Thyroid gland (tissue), 4 donors: Measurements from ENCODE around the gene PGBD5.

Experiments
- CTCF ChIP-seq, 6 experiments: fragments of 200-600 bp in 3 of 6; fragments of 450-650 bp in 3 of 6; sonication (generic) in 3 of 6; IDR thresholded peaks; one replicate each; pipeline ENCODE4 v1.5.1; 2016 to 2019; ENCODE audit warnings: antibody characterized with exemption in 6 of 6, mild to moderate bottlenecking in 2 of 6, inconsistent platforms in 1 of 6, moderate library complexity in 1 of 6
- POLR2A ChIP-seq, 2 donors: fragments of 450-650 bp; IDR thresholded peaks; one replicate each; pipeline ENCODE4 v1.6.1; 2017; ENCODE audit warnings: antibody characterized with exemption in 2 of 2, mild to moderate bottlenecking in 2 of 2, moderate library complexity in 1 of 2

DNA sequence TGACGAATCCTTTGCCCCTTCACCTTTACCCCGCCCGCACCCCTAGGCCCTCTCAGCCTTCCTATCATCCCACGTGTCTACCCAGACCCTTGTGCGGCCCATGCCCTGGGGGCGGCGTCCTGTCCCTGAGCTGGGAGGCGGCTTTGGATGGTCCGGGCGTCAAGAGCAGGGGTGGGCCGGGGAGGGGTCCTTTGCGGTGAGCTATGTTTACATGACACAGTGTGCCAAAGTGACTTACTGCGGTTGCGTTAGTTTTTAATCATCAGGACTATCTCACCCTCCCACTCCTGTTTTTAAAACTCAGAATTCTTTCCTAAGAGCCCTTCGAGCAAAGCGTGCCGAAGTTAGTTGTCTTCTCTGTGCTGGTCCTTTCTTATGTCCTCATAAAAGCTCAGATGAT lies 144.6 kb downstream of the PGBD5 start:
- TF ChIP-seq CTCF (IDR thresholded peaks at IDR 0.05) (no peak), POLR2A (IDR thresholded peaks at IDR 0.05) (no peak)
